ENCODE measurements around the gene OPN4.

OPN4 gene

DNA sequence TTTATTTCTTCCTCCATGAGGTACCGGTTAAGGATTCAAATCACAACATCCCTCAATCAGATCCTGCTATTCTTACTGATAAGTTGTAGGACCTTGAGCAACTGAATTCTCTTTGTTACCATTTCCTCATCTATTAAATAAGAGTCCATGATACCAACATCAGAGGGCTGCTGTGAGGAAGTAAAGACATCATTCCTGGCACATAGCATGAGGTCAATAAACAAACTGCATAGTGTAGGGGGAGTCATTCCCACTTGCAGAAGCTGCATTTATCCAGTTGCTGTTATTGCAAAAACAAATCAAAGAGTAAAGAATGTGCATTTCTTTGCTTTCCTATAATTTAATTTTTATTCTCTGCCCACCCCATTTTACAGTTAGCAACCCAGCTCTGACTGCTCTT lies 50.8 kb downstream of the OPN4 start:
- no peak for DNase-seq

DNA sequence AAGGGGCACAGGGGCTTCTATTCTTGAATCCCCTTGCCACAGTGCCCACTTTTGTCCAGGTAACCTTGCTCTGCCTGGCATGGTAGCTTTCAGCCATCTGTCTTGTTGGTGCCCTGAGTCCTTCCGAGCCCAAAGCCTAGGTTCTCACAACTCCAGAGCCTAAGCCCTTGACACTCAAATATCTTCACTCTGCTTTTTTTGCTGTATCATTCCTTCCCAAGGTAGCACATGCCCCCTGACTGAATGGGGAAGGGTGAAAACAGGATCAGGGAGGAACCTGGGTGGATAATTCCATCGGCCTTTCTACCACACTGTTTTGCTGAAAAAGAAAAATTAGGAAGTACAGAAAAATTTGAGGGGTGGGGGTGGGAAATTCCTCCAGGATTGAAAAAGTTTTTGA lies 51.6 kb downstream of the OPN4 start:
- no peak for DNase-seq

DNA sequence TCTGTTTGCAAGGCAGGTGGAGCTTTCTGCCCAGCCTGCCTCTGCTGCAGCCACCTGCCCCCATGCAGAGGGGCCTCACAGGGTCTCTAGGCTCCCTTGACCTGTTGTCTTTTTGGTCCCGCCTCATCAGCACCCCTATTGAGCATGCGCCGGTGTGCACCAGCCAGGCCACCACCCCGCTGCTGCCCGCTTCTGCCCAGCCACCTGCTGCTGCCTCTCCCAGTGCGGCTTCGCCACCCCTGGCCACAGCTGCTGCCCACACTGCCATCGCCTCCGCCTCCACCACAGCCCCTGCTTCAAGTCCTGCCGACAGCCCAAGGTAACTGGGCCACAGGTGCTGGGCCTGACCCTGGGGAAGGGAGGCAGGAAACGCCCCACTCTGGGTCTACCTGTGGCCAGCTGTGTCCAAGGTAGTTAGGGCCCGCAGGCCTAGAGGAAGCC lies 52.1 kb downstream of the OPN4 start:
- no peak for DNase-seq

DNA sequence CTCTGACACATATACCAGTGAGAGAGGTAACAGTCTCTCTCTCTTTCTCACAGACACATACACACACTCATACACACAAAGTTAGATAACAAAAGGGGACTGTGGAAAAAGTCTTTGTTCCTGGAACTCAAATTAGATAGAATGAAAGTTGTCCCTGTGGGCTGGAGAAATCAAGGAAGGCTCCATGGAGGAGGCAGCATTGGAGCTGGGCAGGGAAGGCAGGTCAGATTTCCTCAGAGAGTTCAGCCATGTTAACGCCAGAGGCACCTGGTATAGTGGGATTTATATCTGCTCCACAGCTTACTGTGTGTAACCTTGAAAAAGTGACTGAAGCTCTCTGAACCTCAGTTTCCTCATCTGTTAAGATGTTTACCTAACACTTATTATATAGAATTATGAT lies 52.6 kb downstream of the OPN4 start:
- no peak for DNase-seq

DNA sequence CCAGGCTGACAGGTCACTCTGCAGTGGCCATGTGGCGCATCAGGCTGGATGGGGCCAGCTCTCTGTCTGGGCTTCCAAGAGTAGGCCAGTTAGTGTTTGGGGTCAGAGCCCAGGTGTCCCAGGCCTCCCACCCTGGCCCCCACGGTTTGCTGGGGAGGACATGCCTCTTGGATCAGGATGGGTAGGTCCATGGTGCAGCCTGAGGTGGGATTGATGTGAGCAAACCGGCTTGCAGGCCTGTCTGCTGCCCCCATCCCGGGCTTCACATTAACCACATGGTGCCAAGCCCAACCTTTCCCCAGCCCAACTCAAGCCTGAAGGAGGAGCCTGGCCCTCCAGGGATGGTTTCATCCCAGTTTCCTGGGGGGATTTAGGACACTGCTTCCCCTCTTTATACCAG lies 53.2 kb downstream of the OPN4 start:
- DNase-seq = no peak

DNA sequence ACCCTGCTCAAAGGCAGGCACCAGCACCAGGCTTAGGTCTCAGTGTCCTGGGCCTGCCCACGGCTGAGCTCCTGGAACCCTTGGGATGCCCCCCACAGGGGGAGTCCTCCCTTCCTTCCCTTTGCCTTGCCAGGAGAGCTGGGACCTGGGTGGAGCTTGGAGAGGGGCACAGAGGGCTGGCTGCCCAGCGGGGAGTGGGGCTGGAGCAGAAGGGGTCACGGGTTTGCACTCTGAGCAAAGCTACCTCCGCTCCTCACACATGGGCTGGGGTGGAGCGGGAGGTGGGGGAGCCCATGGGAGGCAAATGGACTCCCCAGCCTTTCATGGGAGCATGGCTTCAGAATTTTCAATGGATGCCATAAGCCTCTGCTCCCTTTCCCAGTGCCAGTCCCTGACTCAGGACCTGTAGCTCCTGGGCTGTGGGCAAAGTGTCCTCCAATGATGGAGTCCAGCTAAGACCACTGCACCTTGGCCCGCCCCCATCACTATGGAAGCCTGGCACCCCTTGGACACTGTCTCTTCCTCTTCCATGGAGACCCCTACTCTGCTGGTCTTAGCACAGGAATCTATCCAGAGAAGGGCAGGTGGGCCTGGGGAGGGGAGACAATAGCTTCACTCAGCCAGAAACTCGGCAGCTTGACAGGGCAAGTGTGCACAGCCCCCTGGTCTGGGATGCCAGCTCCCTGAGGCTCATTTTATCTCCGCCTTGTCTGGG lies 53.9 kb downstream of the OPN4 start:
- no peak for DNase-seq

DNA sequence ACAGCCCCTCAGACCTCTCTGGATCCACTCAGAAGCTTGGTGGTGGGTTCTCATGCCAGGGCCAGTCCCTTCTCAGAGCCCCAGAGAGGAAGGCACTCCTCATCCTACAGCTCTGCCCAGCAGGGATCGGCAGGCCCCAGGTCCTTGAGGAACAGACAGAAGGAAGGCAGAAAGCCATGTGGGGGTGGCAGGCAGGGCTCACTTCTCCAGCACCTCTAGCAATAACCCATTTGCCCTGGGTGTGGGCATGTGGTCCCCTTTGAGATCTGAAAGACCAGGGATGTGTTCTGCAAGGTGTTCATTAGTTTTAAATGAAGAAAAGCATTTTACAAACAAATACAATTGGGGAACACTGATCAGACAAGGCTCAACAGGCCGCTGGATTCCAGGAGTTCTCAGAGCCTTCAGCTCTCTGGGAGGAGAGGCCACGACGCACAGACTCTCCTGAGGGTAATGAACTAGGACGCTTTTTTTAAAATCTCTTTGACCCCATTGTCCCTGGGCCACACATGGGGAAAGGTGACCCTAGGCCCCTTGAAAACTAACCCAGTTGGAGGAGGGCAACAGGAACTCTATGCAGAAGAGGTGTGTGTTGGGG lies 54.5 kb downstream of the OPN4 start:
- no peak for DNase-seq

DNA sequence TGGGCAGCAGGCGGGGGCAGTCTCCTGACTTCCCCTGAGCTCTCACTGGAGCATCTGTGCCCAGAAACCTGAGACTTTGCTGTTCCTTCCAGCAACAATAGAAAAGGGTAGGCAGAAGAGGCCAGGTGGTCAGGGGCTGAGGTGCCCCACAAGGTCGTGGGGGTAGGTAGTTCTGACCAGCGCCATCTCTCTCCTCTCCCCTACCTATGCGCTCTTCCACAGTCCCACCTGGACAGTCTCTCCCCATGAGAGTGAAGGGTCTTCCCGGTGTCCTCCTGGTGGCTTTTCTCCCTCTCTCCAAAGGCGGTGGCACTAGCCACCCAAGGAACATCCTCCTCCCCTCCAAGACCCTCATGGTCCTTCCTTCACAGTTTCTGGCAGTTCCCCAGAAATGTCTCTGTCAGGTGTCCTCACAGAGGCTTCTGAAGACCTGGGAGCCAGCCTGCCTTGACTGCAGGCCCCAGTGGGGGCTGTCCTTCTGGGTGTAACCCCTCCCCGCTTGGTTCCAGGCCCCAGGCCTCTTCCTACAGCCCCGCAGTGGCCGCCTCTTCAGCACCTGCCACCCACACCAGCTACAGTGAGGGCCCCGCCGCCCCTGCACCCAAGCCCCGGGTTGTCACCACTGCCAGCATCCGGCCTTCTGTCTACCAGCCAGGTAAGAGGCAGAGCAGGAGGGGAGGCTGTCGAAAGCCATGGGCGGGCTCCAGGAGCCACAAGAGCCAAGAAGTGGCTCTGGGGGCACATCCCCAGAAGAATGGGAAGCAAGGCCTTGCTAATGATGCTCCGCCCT lies 55.2 kb downstream of the OPN4 start:
- DNase-seq = no peak

DNA sequence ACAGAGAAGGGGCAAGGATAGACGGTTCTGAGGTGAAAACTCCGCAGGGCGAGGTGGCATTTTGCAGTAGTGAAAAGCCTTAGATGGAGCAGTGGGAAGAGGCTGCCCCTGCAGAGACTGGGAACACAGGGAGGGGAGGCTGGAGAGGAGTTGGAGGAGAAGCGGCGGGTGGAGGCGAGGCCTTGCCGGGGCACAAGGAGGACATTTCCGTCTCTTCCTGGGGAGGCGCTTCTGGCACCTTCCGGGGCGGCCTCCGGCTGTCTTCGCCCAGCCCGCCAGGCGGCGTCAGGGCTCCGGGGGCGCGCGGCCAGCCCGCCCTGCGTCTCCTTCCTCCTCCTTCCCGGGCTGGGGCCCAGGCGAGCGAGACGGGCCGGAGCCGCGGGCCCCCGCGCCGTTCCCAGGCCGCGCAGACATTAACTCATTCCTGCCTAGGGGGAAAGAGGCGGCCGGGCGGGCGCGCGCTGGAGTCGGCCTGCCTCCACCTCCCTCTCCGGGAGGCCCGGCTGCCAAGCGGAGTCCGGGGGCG lies 56.7 kb downstream of the OPN4 start:
- peak; percentile 75 for DNase-seq

DNA sequence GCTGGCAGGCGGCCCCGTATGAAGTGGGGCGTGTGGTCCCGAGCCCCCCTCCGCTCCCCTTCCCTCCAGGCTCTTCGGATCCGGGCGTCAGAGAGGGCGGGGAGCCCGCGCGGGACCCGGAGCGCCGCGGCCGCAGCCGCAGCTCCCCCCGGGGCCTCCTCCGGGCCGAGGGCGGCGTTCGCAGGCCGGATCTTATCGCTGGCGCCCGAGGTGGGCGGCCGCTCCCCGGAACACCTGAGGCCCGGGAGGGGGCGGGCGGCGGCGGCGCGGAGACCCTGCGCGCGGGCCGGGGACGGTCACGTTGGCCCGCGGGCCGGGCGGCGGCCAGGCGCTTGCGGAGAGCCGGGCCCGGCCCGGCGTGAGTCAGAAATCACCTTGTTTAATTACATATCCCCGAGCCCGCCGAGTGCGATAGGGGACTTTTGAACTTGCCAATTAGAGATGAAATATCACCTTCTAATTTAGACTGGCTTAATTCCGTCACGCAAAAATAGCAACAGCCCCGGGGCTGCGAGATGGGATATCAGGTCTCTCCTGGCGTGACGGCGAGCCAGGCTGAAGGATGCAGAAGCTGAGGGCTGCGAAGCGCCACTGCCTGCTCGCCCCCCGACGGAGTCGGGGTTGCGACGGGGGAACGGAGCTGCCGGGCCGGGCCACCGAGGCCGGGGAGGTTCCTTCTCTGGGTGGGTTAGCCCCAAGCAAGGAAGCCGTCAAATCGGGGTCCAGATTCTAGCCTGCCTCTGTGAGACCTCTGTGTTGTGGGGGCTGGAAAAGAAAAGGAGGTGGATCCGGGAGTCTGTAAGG lies 57.4 kb downstream of the OPN4 start:
- peak; percentile 22 for DNase-seq

DNA sequence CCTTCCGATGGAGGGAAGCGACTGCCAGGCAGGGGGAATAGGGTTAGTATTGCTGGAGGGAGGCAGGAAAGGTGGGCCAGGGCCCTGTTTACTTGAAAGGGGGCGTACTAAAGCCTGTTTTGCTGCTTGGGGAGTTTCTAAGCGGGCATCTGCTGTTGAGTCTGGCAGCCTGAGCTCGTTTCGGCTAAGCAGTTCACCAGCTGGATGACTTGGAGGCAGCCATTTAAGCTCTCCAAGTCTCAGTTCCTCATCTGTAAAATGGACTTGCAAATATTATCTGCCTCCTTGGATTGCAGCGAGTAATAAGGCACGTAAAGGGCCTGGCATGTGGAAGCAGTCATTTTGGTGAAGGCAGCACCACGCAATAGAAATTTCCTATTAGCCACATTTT lies 58.0 kb downstream of the OPN4 start:
- no peak for DNase-seq

DNA sequence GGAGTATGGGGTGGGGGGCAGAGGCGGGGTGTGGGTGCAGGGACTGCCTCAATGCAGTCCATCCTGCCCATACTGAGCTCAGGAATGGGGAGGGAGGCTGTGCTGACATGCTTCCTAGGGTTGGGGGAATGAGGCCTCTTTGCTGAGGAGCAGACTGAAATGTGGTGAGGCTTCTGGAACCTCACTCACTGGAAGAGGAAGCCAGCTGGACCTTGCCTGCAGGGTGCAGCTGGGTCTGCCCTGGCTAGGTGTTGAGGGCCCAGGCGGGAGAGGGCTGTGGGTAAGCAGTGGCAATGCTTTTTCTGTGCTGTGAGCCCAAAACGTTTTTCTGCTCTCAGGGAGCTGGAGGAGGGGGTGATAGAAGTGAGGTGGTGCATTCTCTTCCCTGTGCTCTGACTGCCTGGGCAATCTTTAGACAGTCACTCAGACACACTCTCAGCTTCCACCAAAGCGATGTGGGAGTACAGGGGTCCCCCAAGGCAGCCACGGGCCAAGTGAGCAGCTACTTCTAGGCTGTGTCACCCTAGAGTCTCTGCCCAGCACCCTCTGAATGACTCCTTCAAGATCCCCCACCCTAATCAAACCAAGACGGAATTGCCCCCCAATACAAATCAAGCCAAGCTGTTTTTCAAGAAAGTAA lies 60.9 kb downstream of the OPN4 start:
- no peak for DNase-seq

DNA sequence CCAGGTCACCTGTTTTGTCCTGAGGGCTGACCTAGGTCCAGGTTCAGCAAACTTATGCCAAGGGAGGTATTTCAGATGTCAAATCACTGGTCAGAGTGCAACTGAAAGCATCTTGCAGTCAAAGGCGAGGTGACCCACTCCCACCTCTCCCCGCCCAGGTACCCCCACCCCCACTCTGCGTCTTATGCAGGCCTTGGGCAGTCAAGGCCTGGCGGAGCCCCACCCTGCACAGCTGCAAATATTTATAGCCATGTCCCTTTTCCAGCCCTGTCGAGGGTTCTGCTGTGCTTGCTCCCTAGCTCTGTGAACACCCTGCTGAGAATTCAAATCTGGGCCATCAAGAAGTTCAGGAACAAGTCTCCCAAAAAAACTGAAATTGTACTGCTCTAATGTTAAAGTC lies 61.5 kb downstream of the OPN4 start:
- DNase-seq = no peak

All from activated CD4-positive, alpha-beta T cell treated with anti-CD3 and anti-CD28 coated beads for 1 hour (primary cell).